ENCODE data around the gene EHMT1.
"Not testable (repeated sequence)": the region's sequence is repeated elsewhere in the genome, so short reads cannot be mapped to it uniquely, and the experiment has no call there.

Gene EHMT1

DNA sequence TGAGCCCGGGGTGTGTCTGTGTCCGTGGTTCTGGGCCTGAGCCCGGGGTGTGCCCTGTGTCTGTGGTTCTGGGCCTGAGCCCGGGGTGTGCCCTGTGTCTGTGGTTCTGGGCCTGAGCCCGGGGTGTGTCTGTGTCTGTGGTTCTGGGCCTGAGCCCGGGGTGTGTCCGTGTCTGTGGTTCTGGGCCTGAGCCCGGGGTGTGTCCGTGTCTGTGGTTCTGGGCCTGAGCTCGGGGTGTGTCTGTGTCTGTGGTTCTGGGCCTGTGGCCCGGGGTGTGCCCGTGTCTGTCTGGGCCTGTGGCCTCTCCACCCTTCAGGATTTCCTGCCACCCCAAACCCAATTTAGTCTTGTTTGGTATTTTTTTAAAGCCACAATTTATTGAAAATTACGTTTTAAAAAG lies 104.6 kb downstream of the EHMT1 start:
- not testable (repeated sequence) for DNase-seq

- DNase-seq, result no peak
These were observed 105.1 kb downstream of the EHMT1 start for GRCh38 chr9:137723783-137724445.

GRCh38 chr9:137724818-137725240 lies 106.0 kb downstream of the EHMT1 start:
- no peak for DNase-seq

- DNase-seq, result no peak
These were observed 106.8 kb downstream of the EHMT1 start for GRCh38 chr9:137725598-137725997.

- not testable (repeated sequence) for DNase-seq
These were observed 107.5 kb downstream of the EHMT1 start for GRCh38 chr9:137726336-137726735.

GRCh38 chr9:137726764-137727163 lies 108.0 kb downstream of the EHMT1 start:
- DNase-seq, result no peak

DNA sequence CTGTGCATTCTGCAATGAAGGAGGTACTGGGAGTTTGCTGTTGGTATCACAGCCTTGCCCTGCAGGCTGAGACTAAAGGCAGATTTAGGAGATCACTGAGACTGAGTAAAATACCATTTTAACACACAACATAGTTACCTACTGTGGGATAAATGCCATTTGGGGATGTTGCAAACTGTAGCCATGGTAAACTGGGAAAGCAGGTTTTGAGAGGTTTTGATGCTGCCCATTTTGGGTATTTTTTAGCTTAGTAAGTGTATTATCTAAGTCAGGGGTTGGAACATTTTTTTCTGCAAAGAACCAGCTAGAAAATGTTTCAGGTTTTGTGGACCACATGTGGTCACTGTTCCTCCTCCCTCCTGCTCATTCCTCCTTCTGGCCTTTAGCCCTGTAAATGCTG lies 108.9 kb downstream of the EHMT1 start:
- DNase-seq, result no peak

DNA sequence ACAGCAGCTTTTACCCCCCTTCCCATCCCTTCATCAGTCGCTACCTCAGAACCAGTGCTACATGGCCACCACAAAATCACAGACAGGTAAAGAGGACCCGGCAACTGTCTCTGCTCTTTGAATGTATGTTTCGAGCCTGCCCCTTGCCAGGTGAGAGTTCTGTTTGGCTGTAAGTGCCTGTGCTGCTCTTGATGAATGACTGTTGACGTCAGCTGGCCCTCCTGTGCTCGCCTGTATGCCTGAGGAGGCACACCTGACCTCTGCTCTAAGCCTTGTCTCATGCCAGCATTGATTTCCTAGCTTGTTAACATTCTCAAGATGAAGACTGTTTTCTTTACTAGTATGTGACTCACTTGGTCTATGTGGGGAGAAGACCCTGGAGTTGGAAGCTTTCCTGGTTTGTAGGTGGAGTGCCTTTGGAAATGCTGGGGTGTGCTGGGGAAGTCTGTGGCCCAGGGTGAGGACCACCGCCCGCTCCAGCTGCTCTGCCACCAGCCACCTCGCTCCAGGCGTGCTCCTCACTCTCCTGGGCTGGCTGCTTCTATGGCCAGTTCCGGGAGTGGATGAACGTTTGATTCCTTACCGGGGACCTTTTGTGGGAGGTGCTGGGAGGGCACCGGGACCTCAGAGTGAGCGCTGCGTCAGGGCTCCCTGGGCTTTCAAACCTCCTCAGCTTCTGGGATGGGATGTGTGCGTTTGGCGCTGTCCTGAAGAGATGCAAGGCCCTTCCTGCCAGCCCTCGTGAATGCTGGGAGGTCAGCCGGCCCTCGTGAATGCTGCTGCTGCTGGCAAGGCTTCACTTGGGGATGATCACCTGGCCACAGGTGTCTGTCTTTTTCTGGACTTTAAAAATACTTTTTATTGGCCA lies 109.9 kb downstream of the EHMT1 start:
- DNase-seq, result no peak

- no peak for DNase-seq
These were observed 112.6 kb downstream of the EHMT1 start for GRCh38 chr9:137731216-137731946.

DNA sequence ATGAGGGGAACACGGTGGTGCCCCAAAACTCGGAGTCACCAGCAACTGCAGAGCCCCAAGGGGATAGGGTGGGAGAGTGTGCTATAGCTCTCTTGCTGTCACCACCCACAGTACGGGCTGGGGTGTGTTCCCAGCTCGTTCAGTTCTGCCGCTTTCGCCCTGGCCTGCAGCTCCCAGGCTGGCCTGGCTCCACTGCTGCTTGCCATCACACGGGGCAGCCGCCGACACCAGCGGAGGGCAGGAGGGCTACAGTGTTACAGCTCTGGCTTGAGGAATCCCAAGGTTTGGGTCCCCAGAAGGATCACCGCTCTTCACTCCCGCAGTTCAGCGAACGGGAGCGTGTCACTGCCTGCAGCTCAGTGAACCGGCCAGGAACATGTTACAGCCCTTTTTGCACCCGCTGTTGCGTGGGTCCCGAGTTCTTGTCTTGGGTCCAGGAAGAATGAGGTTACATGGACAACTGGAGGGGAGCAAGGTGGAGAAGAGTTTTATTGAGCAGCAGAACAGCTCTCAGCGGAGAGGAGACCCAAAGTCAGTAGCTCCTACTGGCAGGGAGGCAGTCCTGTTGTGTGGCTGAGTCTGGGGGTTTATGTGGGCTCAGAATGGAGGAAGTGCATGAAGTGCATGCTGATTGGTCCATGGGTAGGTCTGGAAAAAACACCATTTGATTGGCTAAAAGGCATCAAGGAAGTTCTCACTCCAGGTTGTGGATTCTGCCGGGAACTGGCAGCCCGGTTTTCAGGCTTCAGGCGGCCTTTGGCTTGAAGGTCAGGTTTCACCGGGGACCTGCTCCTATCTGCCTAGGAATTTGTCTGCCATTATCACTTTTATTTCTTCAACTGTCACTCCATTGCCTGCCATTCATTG lies 113.4 kb downstream of the EHMT1 start:
- no peak for DNase-seq

DNA sequence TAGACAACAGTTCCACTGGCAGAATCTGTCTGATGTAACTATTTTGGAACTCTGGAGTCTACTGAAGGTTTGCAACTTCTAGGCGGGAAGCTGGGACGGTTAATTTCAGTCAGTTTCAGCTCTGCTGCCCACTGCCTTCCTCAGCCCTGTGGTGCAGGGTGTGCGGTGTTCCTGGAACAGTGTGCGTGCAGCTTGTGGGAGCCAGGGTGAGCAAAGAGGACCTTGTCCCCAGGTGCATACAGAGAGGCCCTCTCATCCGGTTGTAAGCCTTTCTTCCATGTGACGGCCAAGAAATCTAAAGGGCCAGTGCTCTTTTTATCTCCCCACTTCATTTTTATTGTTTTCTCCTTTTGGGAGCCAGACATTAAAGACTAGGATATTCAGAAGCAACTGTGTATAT lies 114.6 kb downstream of the EHMT1 start:
- DNase-seq, result no peak

DNA sequence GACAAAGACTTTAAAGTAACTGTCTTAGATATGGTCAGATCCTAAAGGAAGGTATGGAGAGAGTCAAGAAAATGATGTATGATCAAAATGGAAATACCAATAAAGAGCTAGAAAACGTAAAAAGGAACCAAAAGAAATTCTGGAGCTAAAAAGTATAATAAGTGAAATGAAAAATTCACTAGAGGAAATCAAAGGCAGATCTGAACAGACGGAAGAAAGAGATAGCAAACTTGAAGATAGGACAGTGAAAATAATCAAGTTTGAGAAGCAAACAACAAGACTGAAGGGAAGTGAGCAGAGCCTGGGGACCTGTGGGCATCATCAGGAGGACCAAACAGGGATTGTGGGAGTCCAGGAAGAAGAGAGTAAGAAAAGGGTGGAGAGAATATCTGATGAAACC lies 115.4 kb downstream of the EHMT1 start:
- no peak for DNase-seq

- not testable (repeated sequence) for DNase-seq
These were observed 119.4 kb downstream of the EHMT1 start for GRCh38 chr9:137738182-137738696.

DNA sequence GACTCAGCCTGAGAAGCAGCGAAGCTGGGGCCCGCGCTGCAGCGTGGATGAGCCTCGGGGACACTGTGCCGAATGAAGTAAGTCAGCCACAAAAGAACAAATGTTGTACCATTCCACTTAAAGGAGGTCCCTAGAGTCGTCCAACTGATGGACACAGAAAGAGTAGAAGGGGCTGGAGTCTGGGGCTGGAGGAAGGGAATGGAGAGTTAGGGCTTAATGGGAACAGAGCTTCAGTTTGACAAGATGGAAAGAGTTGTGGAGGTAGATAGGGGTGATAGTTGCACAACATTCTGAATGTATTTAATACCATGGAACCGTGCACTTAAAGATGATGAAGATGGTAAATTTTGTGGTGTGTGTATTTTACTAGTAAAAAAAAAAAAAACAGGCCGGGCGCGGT lies 119.9 kb downstream of the EHMT1 start:
- DNase-seq, result no peak

GRCh38 chr9:137739371-137740309 lies 120.8 kb downstream of the EHMT1 start:
- DNase-seq, result no peak

GRCh38 chr9:137740312-137740711 lies 121.5 kb downstream of the EHMT1 start:
- DNase-seq, result no peak

- DNase-seq, result no peak
These were observed 122.5 kb downstream of the EHMT1 start for GRCh38 chr9:137741330-137741729.

GRCh38 chr9:137742698-137743097 lies 123.9 kb downstream of the EHMT1 start:
- DNase-seq, result no peak

GRCh38 chr9:137743695-137744094 lies 124.9 kb downstream of the EHMT1 start:
- DNase-seq, result no peak

DNA sequence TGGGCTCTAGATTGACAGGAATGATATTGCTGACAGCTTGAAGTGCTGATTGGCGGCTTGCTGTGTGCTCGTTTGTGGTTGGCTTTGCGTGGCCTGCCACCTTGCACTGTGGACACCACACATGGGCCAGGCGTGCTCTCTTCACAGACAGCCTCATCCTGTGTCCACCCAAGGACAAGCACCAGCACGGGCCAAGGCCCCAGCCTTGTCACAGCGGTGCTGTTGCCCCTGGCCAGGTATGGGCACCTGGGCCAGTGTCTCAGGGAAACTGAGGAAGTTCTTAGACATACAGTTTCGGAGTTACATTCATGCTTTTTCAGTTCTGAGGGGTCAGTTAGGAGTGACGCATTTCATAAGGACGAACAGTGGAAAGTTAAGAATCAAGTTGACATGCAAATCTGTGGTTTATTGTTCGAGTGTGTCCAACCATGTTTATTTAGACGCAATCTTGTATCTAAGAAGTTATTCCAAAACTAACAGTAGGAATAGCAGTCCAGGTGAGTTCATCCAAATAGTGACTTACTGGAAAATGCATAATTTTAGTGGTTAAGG lies 125.9 kb downstream of the EHMT1 start:
- no peak for DNase-seq

- DNase-seq, result no peak
These were observed 126.8 kb downstream of the EHMT1 start for GRCh38 chr9:137745541-137745991.
